IgD-negative memory B cell (primary cell): ENCODE data around the gene BGN. TPM values are rescaled to one million over a fixed set of nuclear protein-coding genes. Genes with fewer than 3 reads are reported as not detected.

Experiments
- H3K27ac Mint-ChIP-seq, 3 donors: one replicate each; pipeline ENCODE4 v1.8.0; 2020 to 2022; ENCODE audit warnings: mild to moderate bottlenecking in 3 of 3, mixed read lengths in 3 of 3, moderate library complexity in 1 of 3
- H3K27me3 Mint-ChIP-seq: one replicate; pipeline ENCODE4 v1.8.0; 2021; ENCODE audit warnings: mixed read lengths
- H3K36me3 Mint-ChIP-seq: one replicate; pipeline ENCODE4 v1.8.0; 2020; ENCODE audit warnings: mild to moderate bottlenecking, mixed read lengths
- H3K4me1 Mint-ChIP-seq, 3 donors: one replicate each; pipeline ENCODE4 v1.8.0; 2020 to 2022; ENCODE audit warnings: mixed read lengths in 3 of 3, mild to moderate bottlenecking in 1 of 3
- H3K4me3 Mint-ChIP-seq, 4 donors: one replicate each; pipeline ENCODE4 v1.8.0; 2020 to 2022; ENCODE audit warnings: mild to moderate bottlenecking in 4 of 4, mixed read lengths in 4 of 4, moderate library complexity in 3 of 4
- H3K9me3 Mint-ChIP-seq, 3 donors: one replicate each; pipeline ENCODE4 v1.8.0; 2020 to 2021; ENCODE audit warnings: mixed read lengths in 3 of 3, mild to moderate bottlenecking in 1 of 3
- polyA plus RNA-seq: library from polyadenylated mRNA; unstranded; fragments of 300-500 nt; fragmentation: Illumina TruSeq; gene quantifications from one replicate; pipeline ENCODE4 v1.2.3, GENCODE V29; 2021

Gene BGN
- polyA plus RNA-seq, 1 donor from 2014 or later, result not detected

DNA sequence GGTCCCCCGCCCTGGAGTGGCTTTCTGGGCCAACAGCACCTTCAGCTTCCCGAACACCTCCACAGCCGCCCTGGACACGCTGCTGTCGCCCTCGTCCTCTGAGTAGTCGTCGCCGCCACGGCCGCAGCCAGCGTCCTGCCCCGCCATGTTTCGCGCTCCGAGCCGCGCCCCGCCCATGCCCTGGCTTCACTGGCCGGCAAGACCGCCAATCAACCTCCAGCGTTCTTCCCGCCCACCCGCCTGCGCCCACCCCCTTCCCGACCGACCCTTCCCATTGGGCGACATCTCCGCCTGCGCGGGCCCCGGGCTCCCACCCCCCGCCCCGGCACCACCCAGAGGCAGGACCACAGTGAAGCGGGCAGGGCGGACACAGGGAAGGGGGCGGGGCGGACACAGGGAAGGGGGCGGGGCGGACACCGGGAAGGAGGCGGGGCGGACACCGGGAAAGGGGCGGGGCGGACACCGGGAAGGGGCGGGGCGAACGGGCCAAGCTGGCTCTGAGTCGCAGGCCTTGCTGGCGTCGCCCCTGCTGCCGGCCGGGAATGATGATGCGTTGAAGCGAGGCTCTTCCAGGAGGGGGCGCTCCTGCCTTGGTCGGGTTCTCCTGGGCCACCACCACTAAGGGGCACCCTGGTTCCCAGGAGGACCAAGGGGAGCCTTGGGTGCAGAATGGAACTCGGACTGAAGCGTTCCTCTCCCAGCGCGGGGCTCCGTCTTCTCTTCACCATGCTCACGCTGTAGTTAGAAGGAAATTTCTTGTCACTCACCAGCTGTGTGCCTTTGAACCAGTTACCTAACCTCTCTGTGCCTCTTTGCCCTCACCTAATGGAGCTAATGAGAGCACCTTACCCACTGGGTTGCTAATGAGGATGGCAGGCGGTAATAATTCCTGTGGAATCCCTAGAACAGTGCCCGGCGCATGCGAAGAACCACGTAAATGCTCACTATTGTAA lies 24.1 kb upstream of the BGN start, which contains the start of gene HAUS7:
Gene HAUS7, minus strand, starts transcription at position 166 of the 953 bp plus-strand sequence. Its CDS starts 19 bp downstream, at position 147.
- Mint-ChIP-seq H3K27ac (peak within 1 kb of the TSS; percentile 39 to 65 (median 50)), H3K9me3 (no peaks in the 10 kb centered on the region), H3K27me3 (no peaks in the 10 kb centered on the region), H3K36me3 (no peaks in the 10 kb centered on the region), H3K4me3 (peak within 1 kb of the TSS; percentile 83 to 91 (median 89)), H3K4me1 (peaks cover 0 to 6% (median 3%) of the 10 kb centered on the region in 3 donors)

DNA sequence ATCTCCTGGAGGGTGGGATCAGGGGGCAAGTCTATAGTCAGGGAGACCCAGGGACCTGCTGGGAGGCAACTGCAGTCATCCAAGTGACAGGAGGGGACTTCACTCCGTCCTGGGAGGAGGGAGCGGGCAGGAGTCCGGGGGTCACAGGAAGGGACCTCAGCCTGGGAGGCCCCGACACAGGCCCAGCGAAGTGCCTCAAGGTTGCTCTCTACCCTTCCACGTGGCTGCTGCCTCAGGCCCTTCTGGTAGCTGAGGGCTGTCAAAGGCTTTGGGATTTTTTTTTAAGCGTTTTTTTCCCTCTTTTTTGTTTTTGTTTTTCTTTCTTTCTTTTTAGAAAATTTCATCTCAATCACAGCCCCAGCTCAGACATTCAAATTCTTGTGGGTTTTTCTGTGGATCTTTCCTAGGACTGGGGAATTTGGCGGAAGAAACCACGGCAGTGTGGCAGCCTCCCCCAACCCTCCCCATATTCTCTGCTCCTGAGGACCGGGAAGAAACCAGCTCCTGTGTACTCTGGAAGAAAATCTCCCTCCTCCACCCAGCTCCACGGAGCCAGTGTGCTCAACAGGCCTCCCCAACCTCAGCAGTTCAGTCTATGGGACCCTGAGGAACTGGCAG lies 23.0 kb upstream of the BGN start:
- Mint-ChIP-seq H3K9me3 (no peaks in the 10 kb centered on the region), H3K36me3 (no peaks in the 10 kb centered on the region), H3K27me3 (no peaks in the 10 kb centered on the region), H3K27ac (peak overlapping the region in 1 of 3 donors; percentile 50), H3K4me3 (peak overlapping the region in 1 of 4 donors; percentile 89), H3K4me1 (peaks cover 0 to 6% (median 3%) of the 10 kb centered on the region in 3 donors)

DNA sequence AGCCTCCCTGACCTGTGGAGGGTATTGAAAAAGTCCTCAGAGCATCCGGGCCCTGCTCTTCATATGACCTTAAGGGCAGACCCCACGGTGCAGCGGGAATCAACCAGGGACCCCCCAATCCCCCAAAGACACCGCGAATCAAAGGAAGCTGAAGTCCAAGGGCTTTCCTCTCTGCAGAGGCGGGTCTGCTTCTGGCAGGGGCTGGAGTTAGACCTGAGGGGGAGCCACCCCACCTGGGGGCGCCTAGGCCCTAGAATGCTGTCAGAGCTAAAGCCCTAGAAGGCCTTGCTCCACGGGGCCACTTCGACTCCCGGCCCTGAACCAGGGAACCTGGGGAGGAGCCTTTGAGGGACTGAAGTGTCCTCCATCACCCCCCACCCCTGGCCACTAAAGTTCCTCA lies 21.7 kb upstream of the BGN start:
- H3K4me1 Mint-ChIP-seq, result peaks cover 0 to 2% (median 0%) of the 10 kb centered on the region in 3 donors
- no peaks in the 10 kb centered on the region for H3K9me3 Mint-ChIP-seq
- H3K4me3 Mint-ChIP-seq, result peak overlapping the region in 3 of 4 donors; percentile 25 to 75 (median 48)
- H3K27me3 Mint-ChIP-seq, result no peaks in the 10 kb centered on the region
- no peaks in the 10 kb centered on the region for H3K36me3 Mint-ChIP-seq
- H3K27ac Mint-ChIP-seq, result no peak overlapping the region

DNA sequence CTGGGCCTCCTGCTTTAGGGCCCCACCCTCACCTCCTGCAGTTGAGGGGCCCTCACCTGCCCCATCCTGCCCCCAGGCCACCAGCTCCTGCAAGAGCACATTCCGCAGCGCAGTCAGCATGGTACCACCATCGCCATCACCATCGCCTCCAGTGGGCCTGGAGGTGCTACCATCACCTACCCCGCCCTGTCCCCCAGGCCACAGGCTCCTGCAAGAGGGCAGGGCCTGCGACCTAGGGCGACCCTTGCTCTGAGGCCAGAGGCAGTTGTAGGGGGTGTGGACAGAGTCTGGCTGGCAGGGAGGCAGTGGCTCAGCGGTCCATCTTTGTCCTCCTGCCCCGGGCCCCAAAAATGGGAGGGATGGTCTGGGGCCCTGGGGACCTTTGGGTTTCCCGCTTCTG lies 20.5 kb upstream of the BGN start:
- Mint-ChIP-seq H3K9me3 (no peaks in the 10 kb centered on the region), H3K27me3 (no peaks in the 10 kb centered on the region), H3K4me1 (no peaks in the 10 kb centered on the region), H3K36me3 (no peaks in the 10 kb centered on the region), H3K27ac (no peak overlapping the region), H3K4me3 (peak overlapping the region; percentile 39 to 49 (median 44))

DNA sequence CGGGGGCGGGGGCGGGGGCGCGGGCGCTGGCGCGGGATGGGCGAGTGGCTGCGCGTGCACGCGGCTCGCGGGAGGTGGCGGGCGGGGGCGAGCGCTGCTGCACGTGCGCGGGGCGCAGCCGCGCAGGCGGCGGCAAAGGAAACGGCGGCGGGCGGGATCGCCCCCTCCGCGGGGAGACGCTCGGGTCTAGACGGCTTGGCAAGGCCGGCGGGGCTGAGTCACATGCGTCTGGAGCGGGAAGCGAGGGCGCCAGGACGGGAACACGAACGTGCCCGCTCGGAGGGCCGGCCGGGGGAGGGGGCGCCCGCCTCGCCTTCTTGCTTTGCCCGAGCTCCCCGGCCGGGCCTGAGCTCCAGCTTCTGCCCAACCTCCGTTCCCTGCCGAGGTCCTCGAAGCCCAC lies 20.1 kb upstream of the BGN start:
- H3K9me3 Mint-ChIP-seq, result no peaks in the 10 kb centered on the region
- peak overlapping the region in 1 of 4 donors; percentile 25 for H3K4me3 Mint-ChIP-seq
- no peak overlapping the region for H3K27ac Mint-ChIP-seq
- H3K4me1 Mint-ChIP-seq, result no peaks in the 10 kb centered on the region
- H3K36me3 Mint-ChIP-seq, result no peaks in the 10 kb centered on the region
- H3K27me3 Mint-ChIP-seq, result no peaks in the 10 kb centered on the region

DNA sequence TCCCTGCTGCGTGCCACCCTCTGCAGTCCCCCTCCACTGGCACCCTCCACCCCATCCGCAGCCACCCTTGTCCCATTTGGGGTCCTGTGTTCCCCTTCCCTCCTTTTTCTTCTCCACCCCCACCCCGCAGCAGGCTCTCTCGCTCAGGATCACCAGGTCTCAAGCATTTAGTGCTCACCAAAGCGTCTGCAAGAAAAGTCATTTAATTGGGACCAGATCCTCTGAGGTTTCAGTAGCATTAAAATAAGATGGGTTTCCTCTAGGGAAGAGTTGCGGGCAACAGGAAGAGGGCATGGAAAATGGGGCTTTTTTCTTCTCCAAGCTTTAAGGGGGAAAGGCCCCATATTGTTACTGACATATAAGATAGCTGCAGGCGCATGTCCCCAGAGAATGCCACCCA lies 19.5 kb upstream of the BGN start:
- H3K4me1 Mint-ChIP-seq, result no peaks in the 10 kb centered on the region
- H3K27ac Mint-ChIP-seq, result no peak overlapping the region
- H3K27me3 Mint-ChIP-seq, result no peaks in the 10 kb centered on the region
- no peaks in the 10 kb centered on the region for H3K9me3 Mint-ChIP-seq
- H3K36me3 Mint-ChIP-seq, result no peaks in the 10 kb centered on the region
- peak overlapping the region; percentile 27 to 81 (median 34) for H3K4me3 Mint-ChIP-seq

DNA sequence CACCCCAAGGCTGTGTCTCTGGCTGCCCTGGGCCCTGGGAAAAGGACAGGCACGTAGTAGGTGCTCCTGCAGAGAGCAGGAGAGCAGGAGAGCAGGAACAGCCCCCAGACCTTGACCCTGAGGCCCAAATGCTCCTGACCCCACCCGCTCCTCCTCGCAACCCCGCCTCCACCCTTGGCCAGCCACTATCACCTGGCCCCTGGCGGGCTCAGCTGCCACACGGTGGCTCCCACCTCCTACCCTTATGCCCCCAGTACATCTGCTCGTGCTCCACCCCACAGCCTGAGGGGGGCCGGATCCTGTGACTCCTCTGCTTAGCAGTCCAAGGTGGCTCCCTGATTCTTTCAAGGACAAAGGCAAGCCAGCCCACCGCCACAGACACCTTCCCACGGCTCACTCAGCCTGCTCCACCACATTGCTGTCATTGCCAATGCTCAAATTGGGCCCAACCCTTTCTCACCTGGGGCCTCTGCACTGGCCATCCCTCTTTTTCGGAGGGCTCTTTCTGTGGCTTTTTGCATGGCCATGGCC lies 19.0 kb upstream of the BGN start:
- no peaks in the 10 kb centered on the region for H3K4me1 Mint-ChIP-seq
- H3K27ac Mint-ChIP-seq, result no peak overlapping the region
- H3K27me3 Mint-ChIP-seq, result no peaks in the 10 kb centered on the region
- H3K9me3 Mint-ChIP-seq, result no peaks in the 10 kb centered on the region
- peak overlapping the region in 2 of 4 donors; percentile 29 to 77 for H3K4me3 Mint-ChIP-seq
- no peaks in the 10 kb centered on the region for H3K36me3 Mint-ChIP-seq

DNA sequence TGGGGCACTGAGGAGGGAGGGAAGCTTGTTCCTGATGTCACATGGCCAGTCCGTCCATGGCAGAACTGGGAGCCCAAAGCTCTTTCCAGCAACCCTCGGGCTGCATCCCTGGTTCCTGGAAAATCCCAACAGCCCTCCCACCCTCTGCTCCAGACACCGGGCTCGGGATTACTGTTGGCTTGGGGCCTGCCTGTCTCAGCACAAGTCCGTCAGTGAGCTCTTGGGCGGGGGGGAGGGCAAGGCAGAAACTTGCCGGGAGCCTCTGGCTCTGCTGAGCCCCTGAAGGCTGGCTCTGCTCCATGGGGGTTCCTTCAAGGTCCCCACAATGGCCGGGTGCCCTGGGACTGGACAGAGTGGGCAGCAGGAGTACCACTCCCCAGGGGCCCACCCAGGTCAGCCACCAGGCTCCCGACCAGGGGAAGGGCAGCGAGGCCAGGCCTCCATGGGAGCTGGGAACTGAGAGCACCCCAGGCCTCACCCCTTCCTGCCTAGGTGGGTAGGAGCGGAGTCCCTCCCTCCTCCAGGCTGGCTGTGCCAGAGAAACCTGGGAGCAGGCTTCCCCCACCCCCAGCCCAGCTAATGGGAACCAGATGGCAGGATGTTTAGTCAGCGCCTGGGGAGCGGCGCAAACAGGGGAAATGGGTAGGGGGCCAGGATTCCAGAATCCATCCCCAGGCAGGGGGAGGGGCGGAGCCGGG lies 18.0 kb upstream of the BGN start:
- H3K27ac Mint-ChIP-seq, result no peak overlapping the region
- no peaks in the 10 kb centered on the region for H3K27me3 Mint-ChIP-seq
- no peaks in the 10 kb centered on the region for H3K4me1 Mint-ChIP-seq
- no peak overlapping the region for H3K4me3 Mint-ChIP-seq
- H3K9me3 Mint-ChIP-seq, result no peaks in the 10 kb centered on the region
- no peaks in the 10 kb centered on the region for H3K36me3 Mint-ChIP-seq

DNA sequence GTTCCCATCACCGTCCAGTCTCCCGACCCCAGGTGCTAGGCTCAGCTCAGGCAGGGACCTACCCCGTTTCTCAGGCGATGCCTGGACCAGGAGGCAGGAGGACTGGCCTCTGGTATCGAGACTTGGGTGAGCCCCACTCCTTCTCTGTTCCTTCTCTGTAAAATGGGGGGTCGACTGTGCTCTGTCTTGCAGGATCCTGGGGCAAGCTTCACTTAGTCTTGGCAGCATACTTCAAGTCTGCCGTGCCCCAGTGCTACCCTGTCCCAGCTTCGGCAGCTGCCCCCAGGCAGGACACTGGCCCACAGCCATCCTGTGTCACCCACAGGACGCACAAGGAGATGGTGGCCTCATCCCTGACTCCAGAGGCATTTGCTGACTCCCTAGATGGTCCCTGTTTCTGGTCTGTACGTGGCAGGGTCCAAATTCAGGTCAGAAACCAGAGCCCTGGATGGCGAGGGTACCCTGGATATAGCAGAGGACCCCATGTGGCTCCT lies 17.4 kb upstream of the BGN start:
- no peaks in the 10 kb centered on the region for H3K4me1 Mint-ChIP-seq
- H3K4me3 Mint-ChIP-seq, result no peak overlapping the region
- no peaks in the 10 kb centered on the region for H3K9me3 Mint-ChIP-seq
- H3K36me3 Mint-ChIP-seq, result no peaks in the 10 kb centered on the region
- no peak overlapping the region for H3K27ac Mint-ChIP-seq
- H3K27me3 Mint-ChIP-seq, result no peaks in the 10 kb centered on the region

DNA sequence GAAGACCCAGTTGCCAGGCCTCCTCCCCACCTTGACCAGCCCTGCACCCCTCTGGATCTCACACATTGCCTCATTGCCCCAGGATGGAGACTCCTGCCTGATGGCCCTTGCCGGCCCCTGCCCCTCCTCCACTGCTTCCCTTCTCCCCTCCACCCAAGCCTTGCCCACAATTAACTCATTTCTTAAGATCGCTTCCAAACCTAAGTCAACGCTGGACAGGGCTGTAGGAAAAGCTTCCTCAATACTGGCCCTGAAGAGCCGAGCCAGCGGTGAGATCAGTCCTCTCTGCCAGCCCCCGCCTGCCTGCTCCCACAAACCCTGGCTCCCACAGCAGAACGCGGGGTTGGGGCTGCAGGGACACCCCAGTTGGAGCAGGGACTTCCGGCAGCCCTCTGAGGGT lies 16.9 kb upstream of the BGN start:
- no peaks in the 10 kb centered on the region for H3K36me3 Mint-ChIP-seq
- H3K27ac Mint-ChIP-seq, result no peak overlapping the region
- no peaks in the 10 kb centered on the region for H3K9me3 Mint-ChIP-seq
- no peak overlapping the region for H3K4me3 Mint-ChIP-seq
- H3K4me1 Mint-ChIP-seq, result no peaks in the 10 kb centered on the region
- H3K27me3 Mint-ChIP-seq, result no peaks in the 10 kb centered on the region

DNA sequence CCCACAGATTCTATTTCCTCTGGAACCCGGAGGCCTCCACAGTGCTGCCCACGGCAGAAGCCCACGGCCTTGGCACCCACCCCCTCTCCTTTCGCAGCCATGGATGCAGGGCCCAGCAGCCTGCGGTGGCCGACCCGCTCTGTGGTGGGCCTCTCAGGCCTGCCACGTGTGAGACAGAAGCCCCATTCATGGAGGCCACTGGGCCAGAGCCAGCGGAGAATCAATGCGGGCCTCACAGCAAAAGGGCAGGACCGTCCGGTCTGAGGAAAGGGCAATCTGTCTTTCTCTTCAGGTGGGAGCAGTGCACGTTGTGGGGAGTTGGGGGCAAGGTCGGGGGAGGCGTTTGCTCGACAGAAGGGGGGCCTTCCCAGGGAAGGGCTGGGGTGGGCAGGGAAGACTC lies 16.0 kb upstream of the BGN start:
- no peaks in the 10 kb centered on the region for H3K27me3 Mint-ChIP-seq
- H3K4me1 Mint-ChIP-seq, result no peaks in the 10 kb centered on the region
- no peaks in the 10 kb centered on the region for H3K36me3 Mint-ChIP-seq
- no peak overlapping the region for H3K27ac Mint-ChIP-seq
- no peak overlapping the region for H3K4me3 Mint-ChIP-seq
- no peaks in the 10 kb centered on the region for H3K9me3 Mint-ChIP-seq

DNA sequence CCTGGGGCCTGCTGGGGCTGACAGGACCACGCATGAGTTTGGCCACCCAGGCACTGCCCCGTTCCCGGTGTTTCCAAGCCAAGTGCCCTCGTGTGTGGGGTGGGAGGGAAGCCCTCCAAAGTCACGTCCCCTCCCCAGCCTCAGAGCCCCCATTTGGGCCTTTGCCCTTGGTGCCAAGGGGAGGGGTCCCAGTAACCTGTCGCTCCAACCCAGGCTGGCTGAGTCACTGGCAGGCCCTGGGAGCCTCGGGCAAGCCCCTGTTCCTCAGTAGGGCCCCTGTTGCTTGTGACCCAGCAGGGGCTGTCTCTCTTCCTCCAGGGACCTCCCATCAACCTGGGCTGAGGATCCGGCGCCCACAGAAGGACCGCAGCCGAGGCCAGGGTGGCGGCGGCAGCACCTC lies 13.7 kb upstream of the BGN start:
- Mint-ChIP-seq H3K27ac (no peak overlapping the region), H3K9me3 (no peaks in the 10 kb centered on the region), H3K27me3 (no peaks in the 10 kb centered on the region), H3K36me3 (no peaks in the 10 kb centered on the region), H3K4me1 (no peaks in the 10 kb centered on the region), H3K4me3 (no peak overlapping the region)

DNA sequence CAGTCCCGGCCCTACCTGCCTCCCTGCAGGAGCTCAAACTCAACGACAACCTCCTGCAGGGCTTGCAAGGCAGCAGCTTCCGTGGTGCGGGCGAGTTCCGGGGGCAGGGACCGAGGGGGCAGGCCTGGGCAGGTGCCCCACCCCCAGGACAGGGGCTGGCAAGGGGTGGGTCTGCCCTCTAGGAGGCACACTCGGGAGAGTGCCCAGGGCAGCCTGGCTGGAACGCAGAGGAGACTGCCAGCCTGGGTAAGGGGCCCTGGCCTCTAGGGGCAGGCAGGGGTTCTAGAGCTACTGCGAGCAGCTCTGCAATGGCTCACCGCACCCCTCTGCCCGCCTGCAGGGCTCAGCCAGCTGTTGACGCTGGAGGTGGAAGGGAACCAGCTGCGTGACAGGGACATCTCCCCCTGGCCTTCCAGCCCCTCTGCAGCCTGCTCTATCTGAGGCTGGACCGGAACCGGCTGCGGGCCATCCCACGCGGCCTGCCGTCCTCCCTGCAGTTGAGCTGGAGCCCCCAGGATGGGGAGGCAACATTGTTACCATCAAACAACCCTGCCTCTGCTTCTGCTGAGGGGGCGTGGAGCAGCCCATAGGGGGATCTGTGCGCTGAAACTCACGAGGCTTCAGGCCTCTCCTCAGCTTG lies 12.3 kb upstream of the BGN start:
- H3K36me3 Mint-ChIP-seq, result no peaks in the 10 kb centered on the region
- H3K27ac Mint-ChIP-seq, result no peak overlapping the region
- H3K27me3 Mint-ChIP-seq, result peaks cover 3% of the 10 kb centered on the region
- no peaks in the 10 kb centered on the region for H3K4me1 Mint-ChIP-seq
- H3K4me3 Mint-ChIP-seq, result no peak overlapping the region
- H3K9me3 Mint-ChIP-seq, result no peaks in the 10 kb centered on the region

DNA sequence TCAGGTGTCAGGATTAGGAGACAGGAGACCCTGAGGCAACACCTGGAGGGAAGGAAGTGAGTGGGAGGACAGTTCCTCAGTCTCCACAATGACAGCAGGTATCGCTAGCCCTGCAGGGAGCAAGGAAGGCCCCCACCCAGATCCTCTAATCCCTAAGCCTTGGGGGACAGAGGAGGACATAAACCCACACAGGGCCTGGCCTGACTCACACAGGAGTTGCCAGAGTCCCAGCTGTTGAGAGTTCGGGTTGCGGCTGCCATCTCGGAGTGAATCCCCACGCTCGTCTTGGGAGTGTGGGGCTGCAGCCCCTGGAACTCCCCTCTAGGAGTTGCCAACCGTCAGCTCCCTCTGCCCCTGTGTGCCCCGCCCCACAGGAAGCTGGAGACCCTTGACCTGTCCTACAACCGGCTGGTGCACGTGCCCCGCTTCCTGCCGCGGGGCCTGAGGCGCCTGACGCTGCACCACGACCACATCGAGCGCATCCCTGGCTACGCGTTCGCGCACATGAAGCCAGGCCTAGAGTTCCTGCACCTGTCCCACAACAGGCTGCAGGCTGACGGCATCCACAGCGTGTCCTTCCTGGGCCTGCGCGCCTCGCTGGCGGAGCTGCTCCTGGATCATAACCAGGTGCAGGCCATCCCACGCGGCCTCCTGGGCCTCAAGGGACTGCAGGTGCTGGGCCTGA lies 9.2 kb upstream of the BGN start:
- no peaks in the 10 kb centered on the region for H3K36me3 Mint-ChIP-seq
- no peak overlapping the region for H3K4me3 Mint-ChIP-seq
- peaks cover 3% of the 10 kb centered on the region for H3K27me3 Mint-ChIP-seq
- H3K27ac Mint-ChIP-seq, result no peak overlapping the region
- H3K9me3 Mint-ChIP-seq, result no peaks in the 10 kb centered on the region
- no peaks in the 10 kb centered on the region for H3K4me1 Mint-ChIP-seq
